HAP-1 (cell line): Measurements from ENCODE around the gene MGLL.

Experiments
- DNase-seq, 2 experiments: peaks; one replicate each; pipeline ENCODE4 v3.0.0-alpha.2; 2016 to 2020; ENCODE audit warnings: low spot score in 2 of 2
- H3K27me3 ChIP-seq: fragments of 250-450 bp; sonication (Bioruptor Pico); 2 replicates; pipeline ENCODE4 v1.5.1; 2020; ENCODE audit warnings: low read depth, mild to moderate bottlenecking, moderate library complexity
- H3K36me3 ChIP-seq: fragments of 250-450 bp; sonication (Bioruptor Pico); replicated peaks from 2 replicates; pipeline ENCODE4 v1.5.1; 2020; ENCODE audit warnings: mild to moderate bottlenecking
- H3K4me1 ChIP-seq: fragments of 250-450 bp; sonication (Bioruptor Pico); 2 replicates; pipeline ENCODE4 v1.5.1; 2020; ENCODE audit warnings: mild to moderate bottlenecking
- H3K4me3 ChIP-seq: fragments of 250-450 bp; sonication (Bioruptor Pico); 2 replicates; pipeline ENCODE4 v1.5.1; 2020; ENCODE audit warnings: mild to moderate bottlenecking, moderate library complexity
- H3K9me3 ChIP-seq: fragments of 250-450 bp; sonication (Bioruptor Pico); 2 replicates; pipeline ENCODE4 v1.5.1; 2020; ENCODE audit warnings: mild to moderate bottlenecking, moderate library complexity
- in situ Hi-C: fragments of 300-500 bp; cut with MboI; formaldehyde crosslinking; loops from 3 replicates; pipeline ENCODE4 v1.14.3; 2020; ENCODE audit warnings: low sequenced_read_pairs, inconsistent platforms, mixed read lengths

MGLL gene

DNA sequence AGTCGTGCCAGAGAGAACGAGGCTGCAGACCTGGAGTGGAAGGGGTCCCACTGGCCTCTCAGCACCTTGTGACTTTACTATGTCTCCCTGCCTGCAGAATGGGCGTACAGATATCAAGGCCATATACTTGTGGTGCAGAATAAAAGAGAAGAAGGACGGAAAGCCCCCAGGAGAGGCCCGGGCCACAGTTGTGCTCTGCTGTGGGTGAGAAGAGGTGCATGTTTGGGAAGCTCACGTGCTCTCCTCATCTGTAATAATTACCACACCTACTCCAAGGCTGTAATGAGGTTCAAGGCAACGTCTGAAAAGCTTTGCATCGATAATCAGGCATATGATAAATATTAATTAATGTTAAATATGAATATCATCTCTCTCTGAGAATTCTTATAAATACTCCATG lies 58.0 kb downstream of the MGLL start:
- Histone ChIP-seq H3K27me3 (no peaks in the 10 kb centered on the region), H3K4me1 (no peaks in the 10 kb centered on the region), H3K9me3 (no peaks in the 10 kb centered on the region), H3K36me3 (no peaks in the 10 kb centered on the region), H3K4me3 (no peak overlapping the region)
- in situ Hi-C loops: no loop called here
- no peak for DNase-seq

DNA sequence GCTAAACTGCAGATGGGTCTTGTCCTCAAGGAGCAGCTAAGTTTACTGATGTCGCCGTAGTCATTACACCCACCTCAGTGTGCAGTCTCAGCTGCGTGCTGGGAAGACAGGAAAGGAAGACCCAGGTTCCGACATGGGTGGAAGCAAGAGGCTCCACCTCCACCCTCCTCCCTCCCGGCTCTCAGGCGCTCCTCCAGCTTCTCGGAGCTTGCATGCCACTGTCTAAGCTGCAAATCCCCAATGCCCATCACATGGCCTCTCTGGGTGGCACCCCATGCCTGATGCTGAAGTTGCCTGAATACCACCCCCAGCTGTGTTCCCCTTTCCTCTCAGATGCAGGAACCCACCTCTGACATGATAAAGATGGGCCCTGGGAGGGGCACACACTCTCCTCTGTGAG lies 58.5 kb downstream of the MGLL start:
- no peaks in the 10 kb centered on the region for H3K9me3 ChIP-seq

GRCh38 chr3:127763337-127763736 lies 59.0 kb downstream of the MGLL start:
- in situ Hi-C loops: no loop called here
- DNase-seq: no peak
- no peak overlapping the region for H3K4me3 ChIP-seq
- no peaks in the 10 kb centered on the region for H3K9me3 ChIP-seq
- no peaks in the 10 kb centered on the region for H3K36me3 ChIP-seq
- H3K27me3 ChIP-seq: no peaks in the 10 kb centered on the region
- H3K4me1 ChIP-seq: no peaks in the 10 kb centered on the region

More for the DNA sequence above, 58.5 kb downstream of the MGLL start:
- H3K4me1 ChIP-seq: no peaks in the 10 kb centered on the region
- no peak overlapping the region for H3K4me3 ChIP-seq
- no peaks in the 10 kb centered on the region for H3K27me3 ChIP-seq
- no peak for DNase-seq
- in situ Hi-C loops: no loop called here
- no peaks in the 10 kb centered on the region for H3K36me3 ChIP-seq

DNA sequence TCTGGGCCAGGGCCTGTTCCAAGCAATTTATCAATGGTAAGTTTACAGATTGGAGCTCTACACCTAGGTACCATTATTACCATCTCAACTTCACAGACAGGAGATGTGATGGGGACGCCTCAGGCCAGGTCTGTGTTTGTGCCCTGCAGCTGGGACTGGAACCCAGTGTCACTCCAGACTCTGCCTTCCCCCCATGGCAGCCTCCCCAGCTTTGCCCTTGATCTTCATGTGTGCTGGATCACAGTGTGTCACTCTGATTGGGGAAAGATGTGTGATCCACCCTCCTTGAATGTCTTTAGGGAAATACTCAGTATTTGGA lies 59.6 kb downstream of the MGLL start:
- DNase-seq: no peak
- H3K27me3 ChIP-seq: no peaks in the 10 kb centered on the region
- H3K36me3 ChIP-seq: no peaks in the 10 kb centered on the region
- H3K4me1 ChIP-seq: no peaks in the 10 kb centered on the region
- H3K4me3 ChIP-seq: no peak overlapping the region
- in situ Hi-C loops: no loop called here
- H3K9me3 ChIP-seq: no peaks in the 10 kb centered on the region

GRCh38 chr3:127762077-127762786 lies 60.1 kb downstream of the MGLL start:
- H3K4me1 ChIP-seq: no peaks in the 10 kb centered on the region
- no peak for DNase-seq
- in situ Hi-C loops: no loop called here
- no peaks in the 10 kb centered on the region for H3K27me3 ChIP-seq
- H3K9me3 ChIP-seq: no peaks in the 10 kb centered on the region
- no peak overlapping the region for H3K4me3 ChIP-seq
- no peaks in the 10 kb centered on the region for H3K36me3 ChIP-seq

- Histone ChIP-seq H3K27me3 (no peaks in the 10 kb centered on the region), H3K36me3 (no peaks in the 10 kb centered on the region), H3K9me3 (no peaks in the 10 kb centered on the region), H3K4me1 (no peaks in the 10 kb centered on the region), H3K4me3 (no peak overlapping the region)
- DNase-seq: no peak
- in situ Hi-C loops: no loop called here
These were observed 60.9 kb downstream of the MGLL start for GRCh38 chr3:127761441-127761801.

DNA sequence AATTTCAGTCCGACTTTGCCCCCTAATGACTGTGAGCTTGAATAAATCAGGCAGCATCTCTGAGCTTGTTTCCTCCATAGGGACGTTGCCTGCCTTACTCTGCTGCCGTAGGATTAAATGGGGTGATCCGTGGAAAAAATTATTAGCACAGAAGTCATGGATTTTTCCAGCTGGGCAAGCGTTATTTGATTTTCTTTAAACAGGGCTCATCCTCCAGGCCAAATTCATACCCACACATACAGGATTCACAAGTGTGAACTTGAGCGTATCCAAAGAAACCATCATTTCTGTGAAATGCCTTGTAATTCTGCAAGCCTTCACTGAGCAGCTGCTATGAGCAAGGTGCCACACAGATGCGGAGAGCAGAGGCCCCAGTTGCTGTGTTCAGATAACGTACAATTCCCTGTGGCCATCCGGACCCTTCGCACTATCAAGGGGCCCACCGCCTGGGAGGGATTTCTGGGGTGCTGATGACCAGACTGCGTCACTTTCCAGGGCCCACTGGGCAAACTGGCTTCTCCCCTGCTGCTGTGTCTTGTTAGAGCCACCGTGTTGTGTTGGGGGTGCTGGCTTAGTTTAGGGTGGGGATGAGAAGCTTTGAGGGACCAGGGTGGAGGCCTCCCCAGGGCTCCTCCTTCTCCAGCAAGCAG lies 61.4 kb downstream of the MGLL start:
- Histone ChIP-seq H3K36me3 (no peaks in the 10 kb centered on the region), H3K27me3 (no peaks in the 10 kb centered on the region), H3K4me3 (no peak overlapping the region), H3K9me3 (no peaks in the 10 kb centered on the region), H3K4me1 (no peaks in the 10 kb centered on the region)
- DNase-seq: no peak
- in situ Hi-C loops: no loop called here

DNA sequence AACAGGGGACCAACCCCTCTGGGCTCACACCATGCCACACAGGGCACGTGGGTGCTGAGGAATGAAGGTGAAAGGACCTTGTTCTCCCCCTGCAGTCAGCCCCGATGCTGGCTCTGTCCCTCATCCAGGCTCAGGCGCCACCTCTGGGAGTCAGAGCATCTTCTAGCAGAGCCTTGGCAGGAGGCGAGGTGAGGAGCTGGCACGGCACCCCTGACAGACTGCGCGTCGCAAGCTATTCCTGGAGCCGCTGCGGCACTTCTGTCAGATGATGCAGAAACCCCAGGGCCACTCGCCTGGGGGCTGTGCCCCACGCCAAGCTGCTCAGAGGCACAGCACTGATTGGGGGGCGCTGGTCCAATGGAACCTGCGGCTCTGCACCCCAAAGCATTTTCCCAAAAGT lies 62.0 kb downstream of the MGLL start:
- Histone ChIP-seq H3K36me3 (no peaks in the 10 kb centered on the region), H3K4me1 (no peaks in the 10 kb centered on the region), H3K4me3 (no peak overlapping the region), H3K27me3 (no peaks in the 10 kb centered on the region), H3K9me3 (no peaks in the 10 kb centered on the region)
- in situ Hi-C loops: no loop called here
- no peak for DNase-seq

- Histone ChIP-seq H3K4me3 (no peak overlapping the region), H3K9me3 (no peaks in the 10 kb centered on the region), H3K4me1 (no peaks in the 10 kb centered on the region), H3K36me3 (no peaks in the 10 kb centered on the region), H3K27me3 (no peaks in the 10 kb centered on the region)
- DNase-seq: no peak
- in situ Hi-C loops: no loop called here
These were observed 62.5 kb downstream of the MGLL start for GRCh38 chr3:127759826-127760225.

- Histone ChIP-seq H3K4me1 (no peaks in the 10 kb centered on the region), H3K9me3 (no peaks in the 10 kb centered on the region), H3K36me3 (no peaks in the 10 kb centered on the region), H3K4me3 (no peak overlapping the region), H3K27me3 (no peaks in the 10 kb centered on the region)
- in situ Hi-C loops: no loop called here
- DNase-seq: no peak
These were observed 64.3 kb downstream of the MGLL start for GRCh38 chr3:127758013-127758412.

- no peaks in the 10 kb centered on the region for H3K36me3 ChIP-seq
- no peak overlapping the region for H3K4me3 ChIP-seq
- H3K4me1 ChIP-seq: no peaks in the 10 kb centered on the region
- H3K27me3 ChIP-seq: no peaks in the 10 kb centered on the region
- no peak for DNase-seq
- H3K9me3 ChIP-seq: no peaks in the 10 kb centered on the region
- in situ Hi-C loops: no loop called here
These were observed 67.0 kb downstream of the MGLL start for GRCh38 chr3:127755305-127755681.

GRCh38 chr3:127754411-127755304 lies 67.7 kb downstream of the MGLL start:
- H3K36me3 ChIP-seq: no peaks in the 10 kb centered on the region
- no peak overlapping the region for H3K4me3 ChIP-seq
- no peaks in the 10 kb centered on the region; the same call in 1 of the 2 replicates for H3K27me3 ChIP-seq
- DNase-seq: no peak
- in situ Hi-C loops: no loop called here
- H3K9me3 ChIP-seq: no peaks in the 10 kb centered on the region
- no peaks in the 10 kb centered on the region for H3K4me1 ChIP-seq

DNA sequence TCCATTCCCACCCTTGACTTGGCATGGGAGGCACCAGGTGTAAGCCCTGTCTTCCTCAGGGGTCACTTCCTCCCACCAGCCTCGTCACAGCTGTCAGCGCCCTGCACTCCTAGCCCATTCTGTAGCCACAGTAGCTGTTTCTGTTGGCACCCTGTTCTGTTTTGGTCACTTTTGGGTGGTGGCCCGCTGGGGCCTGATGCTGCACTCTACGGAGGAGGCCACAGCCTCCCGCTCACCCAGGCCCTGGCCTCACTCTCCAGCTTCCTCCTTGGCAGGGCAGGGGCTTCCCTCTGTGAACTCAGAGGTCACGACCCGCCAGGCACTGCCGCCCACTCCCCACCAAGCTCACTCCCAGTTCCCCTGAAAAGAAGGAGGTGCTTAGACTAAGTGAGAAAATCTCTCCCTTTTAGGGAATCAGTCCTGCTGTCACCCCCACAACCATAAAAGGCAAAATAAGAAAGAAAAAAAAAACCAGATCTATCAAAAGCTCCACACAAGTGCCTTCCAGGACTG lies 68.4 kb downstream of the MGLL start:
- Histone ChIP-seq H3K4me3 (no peak overlapping the region), H3K4me1 (no peaks in the 10 kb centered on the region), H3K27me3 (no peaks in the 10 kb centered on the region; the same call in 1 of the 2 replicates), H3K36me3 (no peaks in the 10 kb centered on the region), H3K9me3 (no peaks in the 10 kb centered on the region)
- in situ Hi-C loops: no loop called here
- DNase-seq: no peak

DNA sequence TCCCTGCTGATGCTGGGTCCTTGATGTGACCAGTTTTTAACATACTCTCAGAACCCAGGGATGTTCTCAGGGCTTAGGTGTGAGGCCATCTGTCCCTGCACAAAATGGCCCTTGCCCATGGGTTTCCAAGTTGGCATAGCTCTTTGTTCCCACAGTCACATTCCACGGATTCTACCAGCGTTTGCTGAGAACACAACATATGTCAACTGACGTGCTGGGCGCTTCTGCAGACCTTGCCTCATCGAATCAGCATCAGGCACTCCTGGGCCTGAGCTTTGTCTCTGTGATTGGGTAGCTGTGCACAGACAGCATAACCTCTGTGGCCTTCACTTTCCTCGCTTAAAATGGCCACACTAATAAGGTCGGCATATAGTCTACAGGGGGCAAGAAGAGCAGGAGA lies 69.0 kb downstream of the MGLL start:
- no peaks in the 10 kb centered on the region for H3K9me3 ChIP-seq
- H3K36me3 ChIP-seq: no peaks in the 10 kb centered on the region
- H3K4me1 ChIP-seq: no peaks in the 10 kb centered on the region
- no peak for DNase-seq
- no peaks in the 10 kb centered on the region; the same call in 1 of the 2 replicates for H3K27me3 ChIP-seq
- in situ Hi-C loops: no loop called here
- no peak overlapping the region for H3K4me3 ChIP-seq
